ENCODE measurements around the gene MON1B.
A peak's percentile ranks its signal among the peaks of the same experiment; 100 is the strongest.

DNA sequence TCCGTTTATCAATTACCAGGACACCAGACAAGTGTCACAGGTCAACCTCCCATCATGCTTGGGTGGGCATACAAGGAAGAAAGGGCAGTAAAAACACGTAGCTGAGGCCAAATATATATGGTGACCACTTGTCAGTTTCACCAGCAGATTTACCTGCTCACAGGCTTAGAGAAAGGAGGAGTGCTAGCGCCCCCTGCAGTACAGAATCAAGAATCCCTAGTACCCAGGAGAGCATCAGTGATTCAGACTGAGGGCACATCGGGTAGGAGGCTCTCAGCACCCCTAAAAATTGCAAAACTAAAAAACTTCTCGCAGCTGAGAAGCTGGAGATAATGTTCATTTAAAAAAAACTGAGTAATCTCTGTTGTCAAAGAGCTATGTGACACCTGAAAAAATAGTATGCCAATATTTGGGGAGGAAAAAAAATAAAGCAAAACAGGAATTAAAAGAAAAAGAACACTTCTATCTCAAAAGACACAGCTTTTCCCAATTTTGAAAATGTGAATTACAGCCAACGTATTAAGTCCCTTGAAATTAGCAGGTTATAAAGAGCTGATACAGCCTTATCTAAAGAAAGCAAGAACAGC, 21.2 kb upstream of the MON1B start:
- TF ChIP-seq, protein P1, sequence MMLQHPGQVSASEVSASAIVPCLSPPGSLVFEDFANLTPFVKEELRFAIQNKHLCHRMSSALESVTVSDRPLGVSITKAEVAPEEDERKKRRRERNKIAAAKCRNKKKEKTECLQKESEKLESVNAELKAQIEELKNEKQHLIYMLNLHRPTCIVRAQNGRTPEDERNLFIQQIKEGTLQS (IDR thresholded peaks at IDR 0.05; ENCODE audit: insufficient read depth, low read depth, low read length) = no peak
- TF ChIP-seq RAD21 (IDR thresholded peaks at IDR 0.05 in 1 of 2, conservative IDR thresholded peaks at IDR 0.05 in 1 of 2; ENCODE audit: low read depth in 2 of 2, low read length in 2 of 2) (peak; percentile 94 to 95), SRF (IDR thresholded peaks at IDR 0.05; ENCODE audit: low read depth, low read length) (no peak), POLR2AphosphoS5 (IDR thresholded peaks at IDR 0.05; ENCODE audit: low read depth, low read length) (no peak), SP4 (IDR thresholded peaks at IDR 0.05; ENCODE audit: low read length) (no peak), FOSL1 (IDR thresholded peaks at IDR 0.05; ENCODE audit: insufficient read depth, low read depth, low read length) (no peak), YY1 (IDR thresholded peaks at IDR 0.05; ENCODE audit: low read depth, low read length) (no peak), EP300 (IDR thresholded peaks at IDR 0.05; ENCODE audit: borderline replicate concordance in 1 of 2, low read depth in 2 of 2, low read length in 2 of 2) (no peak), GTF2F1 (IDR thresholded peaks at IDR 0.05; ENCODE audit: borderline replicate concordance, low read depth, low read length) (no peak), TAF7 (optimal IDR thresholded peaks at IDR 0.05; ENCODE audit: borderline replicate concordance, low read depth, low read length) (no peak), EZH2 (IDR thresholded peaks at IDR 0.05; ENCODE audit: low read depth, low read length, severe bottlenecking) (no peak)
- TF ChIP-seq, protein P2, sequence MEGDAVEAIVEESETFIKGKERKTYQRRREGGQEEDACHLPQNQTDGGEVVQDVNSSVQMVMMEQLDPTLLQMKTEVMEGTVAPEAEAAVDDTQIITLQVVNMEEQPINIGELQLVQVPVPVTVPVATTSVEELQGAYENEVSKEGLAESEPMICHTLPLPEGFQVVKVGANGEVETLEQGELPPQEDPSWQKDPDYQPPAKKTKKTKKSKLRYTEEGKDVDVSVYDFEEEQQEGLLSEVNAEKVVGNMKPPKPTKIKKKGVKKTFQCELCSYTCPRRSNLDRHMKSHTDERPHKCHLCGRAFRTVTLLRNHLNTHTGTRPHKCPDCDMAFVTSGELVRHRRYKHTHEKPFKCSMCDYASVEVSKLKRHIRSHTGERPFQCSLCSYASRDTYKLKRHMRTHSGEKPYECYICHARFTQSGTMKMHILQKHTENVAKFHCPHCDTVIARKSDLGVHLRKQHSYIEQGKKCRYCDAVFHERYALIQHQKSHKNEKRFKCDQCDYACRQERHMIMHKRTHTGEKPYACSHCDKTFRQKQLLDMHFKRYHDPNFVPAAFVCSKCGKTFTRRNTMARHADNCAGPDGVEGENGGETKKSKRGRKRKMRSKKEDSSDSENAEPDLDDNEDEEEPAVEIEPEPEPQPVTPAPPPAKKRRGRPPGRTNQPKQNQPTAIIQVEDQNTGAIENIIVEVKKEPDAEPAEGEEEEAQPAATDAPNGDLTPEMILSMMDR (IDR thresholded peaks at IDR 0.05; ENCODE audit: control extremely low read depth in 1 of 3, insufficient read depth in 1 of 3, low read depth in 1 of 3, low read length in 3 of 3) = peak; percentile 42 to 82 (median 81)
- TF ChIP-seq, protein P3, sequence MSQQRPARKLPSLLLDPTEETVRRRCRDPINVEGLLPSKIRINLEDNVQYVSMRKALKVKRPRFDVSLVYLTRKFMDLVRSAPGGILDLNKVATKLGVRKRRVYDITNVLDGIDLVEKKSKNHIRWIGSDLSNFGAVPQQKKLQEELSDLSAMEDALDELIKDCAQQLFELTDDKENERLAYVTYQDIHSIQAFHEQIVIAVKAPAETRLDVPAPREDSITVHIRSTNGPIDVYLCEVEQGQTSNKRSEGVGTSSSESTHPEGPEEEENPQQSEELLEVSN (IDR thresholded peaks at IDR 0.05) = no peak
- TF ChIP-seq, protein P4, sequence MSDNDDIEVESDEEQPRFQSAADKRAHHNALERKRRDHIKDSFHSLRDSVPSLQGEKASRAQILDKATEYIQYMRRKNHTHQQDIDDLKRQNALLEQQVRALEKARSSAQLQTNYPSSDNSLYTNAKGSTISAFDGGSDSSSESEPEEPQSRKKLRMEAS (IDR thresholded peaks at IDR 0.05) = no peak
